GM19467 (cell line): ENCODE data around the gene ZNF480.
"Not testable (repeated sequence)": the region's sequence is repeated elsewhere in the genome, so short reads cannot be mapped to it uniquely, and the experiment has no call there.

Experiments
- ATAC-seq: cut with Tn5 transposase; IDR thresholded peaks from one replicate; pipeline ENCODE4 v1.9.1; 2021; ENCODE audit warnings: mild to moderate bottlenecking, moderate library complexity; ENCODE audit not compliant: unreplicated experiment

The ZNF480 gene

DNA sequence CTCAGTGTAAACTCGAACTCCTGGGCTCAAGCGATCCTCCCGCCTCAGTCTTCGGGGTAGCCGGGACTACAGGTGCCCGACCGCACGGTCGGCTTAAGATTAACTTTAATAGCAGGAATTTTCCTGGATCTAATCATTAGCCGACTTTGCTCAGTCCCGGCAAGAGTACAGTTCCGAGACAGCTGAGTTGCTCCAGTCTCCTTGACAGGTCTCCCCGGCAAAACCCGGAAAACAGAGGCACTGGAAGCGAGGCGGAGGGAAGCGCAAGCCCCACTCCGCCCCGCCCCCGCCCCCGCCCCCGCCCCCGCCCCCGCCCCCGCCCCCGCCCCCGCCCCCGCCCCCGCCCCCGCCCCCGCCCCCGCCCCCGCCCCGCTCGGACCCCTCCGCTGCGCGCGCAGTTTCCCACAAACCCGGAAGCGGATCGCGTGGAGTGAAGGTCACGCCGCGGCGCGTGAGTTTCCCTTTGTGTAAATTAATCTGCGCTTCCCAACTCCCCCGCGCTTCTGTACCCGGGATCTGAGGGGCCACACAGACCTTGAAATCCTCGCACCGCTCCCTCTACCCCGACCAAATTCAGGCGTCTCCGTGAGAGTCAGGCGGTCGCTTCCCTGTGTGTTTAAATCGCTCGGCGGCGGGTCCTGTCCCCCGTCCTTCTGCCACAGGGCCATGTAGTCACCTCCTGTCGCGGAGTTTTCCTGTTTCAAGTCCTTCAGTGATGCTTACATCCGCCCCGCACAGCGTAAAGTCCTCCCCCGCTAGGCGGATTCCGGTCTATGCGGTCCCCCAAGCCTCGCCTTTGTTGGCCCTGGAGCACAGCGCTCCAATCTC lies at the start of gene ZNF480:
Gene ZNF480, plus strand, starts transcription at position 397 of the 828 bp plus-strand sequence. CDS start 3,244 bp downstream, outside the sequence.
- no peak for ATAC-seq

DNA sequence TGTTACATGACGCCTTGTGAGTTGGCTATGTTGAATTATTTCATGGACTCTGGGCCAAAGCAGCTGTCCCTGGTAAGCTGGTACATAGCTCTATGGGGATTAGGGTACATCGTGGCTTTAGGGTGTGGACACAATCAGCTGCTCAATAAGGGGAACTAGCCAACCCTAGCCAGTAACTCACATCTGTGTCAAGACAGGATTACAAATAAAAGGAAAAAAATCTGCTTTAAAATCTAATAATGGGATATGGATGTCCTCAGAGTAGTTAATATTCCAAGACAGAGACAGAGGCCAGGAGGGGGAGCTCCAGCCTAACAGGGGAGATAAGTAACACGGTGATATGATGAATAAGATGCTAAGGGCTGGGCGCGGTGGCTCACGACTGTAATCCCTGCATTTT lies 48.7 kb upstream of the ZNF480 start:
- no peak for ATAC-seq

DNA sequence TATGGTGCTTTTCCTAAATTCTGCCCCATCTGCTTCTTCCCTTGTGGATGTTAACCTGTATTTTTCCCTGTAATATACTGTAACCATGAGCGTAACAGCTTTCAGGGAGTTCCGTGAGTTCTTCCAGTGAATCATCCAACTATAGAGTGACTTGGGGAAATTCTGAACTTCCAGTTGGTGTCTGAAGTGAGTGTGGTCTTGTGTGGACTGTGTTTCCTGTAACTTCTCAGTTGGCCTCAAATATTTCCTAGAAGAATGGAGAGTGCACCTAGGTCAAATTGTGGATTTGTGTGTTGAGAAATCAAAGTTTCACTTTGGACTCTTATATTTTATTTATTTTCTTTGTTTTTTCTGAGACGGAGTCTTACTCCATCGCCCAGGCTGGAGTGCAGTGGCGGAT lies 38.5 kb upstream of the ZNF480 start:
- ATAC-seq = no peak

DNA sequence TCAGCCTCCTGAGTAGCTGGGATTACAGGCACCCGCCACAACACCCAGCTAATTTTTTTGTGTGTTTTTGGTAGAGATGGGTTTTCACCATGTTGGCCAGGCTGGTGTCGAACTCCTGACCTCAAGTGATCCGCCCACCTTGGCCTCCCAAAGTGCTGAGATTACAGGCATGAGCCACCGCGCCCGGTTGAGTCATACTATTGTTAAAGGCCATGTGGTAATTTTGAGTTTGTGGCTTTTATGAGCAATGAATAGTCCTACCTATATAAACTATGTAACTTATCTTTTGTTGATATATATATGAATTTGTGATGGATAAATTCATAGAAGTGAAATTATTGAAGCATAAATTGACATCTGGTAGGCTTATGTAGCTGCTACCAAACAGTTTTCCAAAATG lies 31.4 kb upstream of the ZNF480 start:
- not testable (repeated sequence) for ATAC-seq

DNA sequence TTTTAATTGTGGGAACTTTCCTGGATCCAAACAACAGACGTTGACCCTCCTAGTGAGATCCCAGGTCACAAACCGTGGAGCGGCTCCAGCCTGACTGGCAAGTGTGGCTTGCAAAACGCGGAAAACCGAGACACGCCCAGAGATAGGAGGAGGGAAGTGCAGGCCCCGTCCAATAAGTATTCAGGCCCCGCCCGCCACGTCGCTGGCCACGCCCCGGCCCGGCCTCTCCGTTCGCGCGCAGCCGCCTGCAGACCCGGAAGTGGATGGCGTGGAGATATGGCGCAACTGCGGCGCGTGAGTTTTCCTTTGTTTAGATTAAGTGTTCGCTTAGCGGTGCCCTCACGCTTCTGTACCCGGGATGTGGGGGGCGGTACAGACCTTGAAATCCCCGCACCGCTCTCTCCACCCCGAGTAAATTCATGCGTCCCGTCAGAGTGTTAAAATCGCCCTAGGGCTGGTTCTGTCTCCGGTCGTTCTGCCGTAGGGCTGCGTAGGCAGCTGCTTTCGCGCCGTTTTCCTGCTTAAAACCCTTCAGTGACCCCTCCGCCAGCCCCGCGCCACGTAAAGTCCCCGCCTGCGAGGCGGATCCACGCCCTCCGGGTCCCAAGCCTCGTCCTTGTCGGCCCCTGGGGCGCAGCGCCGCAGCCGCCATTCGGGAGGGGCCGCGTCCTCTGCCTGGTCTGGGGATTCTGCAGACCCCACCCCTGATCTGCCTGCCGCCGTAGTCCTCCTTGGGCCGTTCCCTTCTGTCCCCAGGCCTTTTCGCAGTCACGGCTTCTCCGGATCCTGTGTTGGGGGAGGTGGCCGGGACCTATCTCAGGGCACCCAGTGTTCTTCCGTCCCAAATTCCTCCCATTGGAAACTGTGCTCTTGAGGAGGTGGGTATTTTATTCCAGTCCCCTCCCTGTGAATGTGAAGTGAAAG lies 27.4 kb upstream of the ZNF480 start, which contains the start of gene ZNF766:
Gene ZNF766, plus strand, starts transcription at position 250 of the 924 bp plus-strand sequence. Its CDS starts 27 bp downstream, at position 277.
- peak; percentile 94 for ATAC-seq

DNA sequence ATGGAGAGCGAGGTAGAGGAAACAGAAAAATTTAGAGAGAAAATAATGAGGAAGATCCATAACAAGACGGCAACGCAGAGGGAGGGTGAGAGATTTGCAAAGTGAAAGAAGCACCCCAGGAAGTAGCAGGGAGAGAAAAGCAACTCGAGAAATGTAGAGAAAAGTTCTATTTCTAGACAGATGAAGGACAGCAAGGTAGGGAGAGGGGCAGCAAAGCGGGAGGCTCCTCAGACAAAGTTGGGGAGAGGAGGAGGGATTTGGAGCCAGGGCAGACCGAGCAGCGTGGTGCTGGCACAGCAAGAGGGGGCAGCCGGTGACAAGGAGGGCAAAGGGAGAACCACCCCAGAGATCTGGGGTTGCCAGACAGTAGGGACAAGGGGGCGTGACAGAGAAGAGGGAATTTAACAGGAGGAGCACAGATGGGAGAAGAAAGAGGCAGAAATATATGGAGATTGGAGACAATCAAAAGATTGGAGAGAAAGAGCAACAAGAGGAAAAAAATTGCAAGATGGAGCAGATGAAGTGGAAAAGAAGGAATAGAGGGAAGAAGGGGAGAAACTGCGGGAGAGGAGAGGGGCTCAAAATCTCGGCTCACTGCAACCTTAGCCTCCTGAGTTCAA lies 26.6 kb upstream of the ZNF480 start:
- ATAC-seq = no peak

DNA sequence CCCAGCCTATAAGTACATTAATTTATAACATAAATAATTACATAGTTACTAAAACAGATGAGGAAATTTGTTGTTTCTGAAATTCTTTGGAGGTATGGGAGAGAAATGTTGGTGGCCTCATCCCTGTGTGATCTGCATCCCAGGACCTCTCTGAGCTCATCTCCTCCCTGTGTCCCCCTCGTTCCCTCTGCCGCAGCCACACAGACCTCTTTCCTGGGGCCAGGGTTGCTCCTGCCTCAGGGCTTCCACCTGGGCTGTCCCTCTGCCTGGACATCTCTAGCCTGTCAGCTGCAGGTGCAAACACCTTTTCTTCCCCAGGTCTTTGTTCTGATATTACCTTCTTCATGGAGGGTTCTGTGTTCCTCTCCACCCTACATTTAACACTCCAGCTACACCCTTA lies 23.7 kb upstream of the ZNF480 start:
- ATAC-seq = no peak

DNA sequence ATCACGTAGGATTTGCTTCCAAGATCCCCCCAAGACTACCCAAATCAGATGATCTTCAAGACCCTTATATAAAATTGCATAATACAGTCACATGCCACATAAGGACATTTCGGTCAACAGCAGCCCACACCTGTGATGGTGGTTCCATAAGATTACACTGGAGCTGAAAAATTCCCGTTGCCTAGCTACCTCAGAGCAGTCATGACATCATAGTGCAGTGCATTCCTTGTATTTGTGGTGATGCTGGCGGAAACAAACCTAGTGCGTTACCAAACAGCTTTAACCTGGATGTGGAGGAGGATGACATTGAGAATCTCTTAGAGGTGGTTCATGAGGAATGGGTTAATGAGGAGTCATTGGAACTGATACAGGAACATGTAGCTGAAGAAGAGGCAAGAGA lies 22.8 kb upstream of the ZNF480 start:
- ATAC-seq = no peak

DNA sequence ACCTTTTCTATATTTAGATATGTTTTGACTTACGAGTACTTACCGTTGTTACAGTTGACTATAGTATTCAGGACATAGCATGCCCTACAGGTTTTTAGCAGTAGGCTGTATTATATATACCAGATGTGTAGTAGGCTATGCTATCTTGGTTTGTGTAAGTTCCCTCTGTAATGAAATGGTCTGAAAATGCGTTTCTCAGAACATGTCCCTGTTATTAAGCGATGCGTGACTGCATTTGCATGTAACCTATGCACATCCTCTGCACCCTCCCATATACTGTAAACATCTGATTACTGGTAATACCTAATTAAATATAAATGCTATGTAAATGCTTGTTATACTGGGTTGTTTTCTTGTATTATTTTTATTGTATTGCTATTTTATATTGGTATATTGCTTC lies 21.0 kb upstream of the ZNF480 start:
- no peak for ATAC-seq

DNA sequence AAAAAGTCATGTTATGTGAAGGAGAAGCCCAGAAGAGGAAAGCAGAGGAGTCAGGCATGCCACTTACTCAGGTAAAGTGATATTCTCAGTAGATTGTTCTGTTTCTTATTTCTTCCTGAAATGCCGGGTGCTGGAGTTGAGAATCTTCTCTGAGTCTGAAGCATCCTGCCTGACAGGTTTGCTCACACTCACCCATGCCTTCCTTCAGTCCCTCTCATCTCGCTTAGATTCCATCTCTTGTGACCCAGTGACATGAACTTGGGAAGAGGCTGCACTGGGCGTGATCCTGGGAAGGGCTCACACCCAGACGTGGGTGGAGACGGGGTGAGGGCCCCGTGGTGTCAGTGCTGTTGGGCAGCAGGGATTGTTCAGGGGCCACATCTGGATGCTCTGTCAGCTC lies 19.5 kb upstream of the ZNF480 start:
- ATAC-seq = no peak

DNA sequence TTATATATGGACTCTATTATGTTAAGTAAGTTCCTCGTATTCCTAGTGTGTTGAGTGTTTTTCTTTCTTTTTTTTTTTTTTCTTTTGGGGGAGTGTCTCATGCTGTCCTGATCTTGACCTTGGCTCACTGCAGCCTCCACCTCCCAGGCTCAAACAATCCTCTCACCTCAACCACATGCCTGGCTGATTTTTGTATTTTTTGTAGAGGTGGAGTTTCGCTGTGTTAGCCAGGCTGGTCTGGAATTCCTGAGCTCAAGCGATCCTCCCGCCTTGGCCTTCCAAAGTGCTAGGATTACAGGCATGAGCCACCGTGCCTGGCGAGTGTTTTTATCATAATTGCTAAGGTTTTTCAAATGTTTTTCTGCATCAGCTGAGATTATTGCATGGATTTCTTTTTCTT lies 10.7 kb upstream of the ZNF480 start:
- ATAC-seq = no peak

DNA sequence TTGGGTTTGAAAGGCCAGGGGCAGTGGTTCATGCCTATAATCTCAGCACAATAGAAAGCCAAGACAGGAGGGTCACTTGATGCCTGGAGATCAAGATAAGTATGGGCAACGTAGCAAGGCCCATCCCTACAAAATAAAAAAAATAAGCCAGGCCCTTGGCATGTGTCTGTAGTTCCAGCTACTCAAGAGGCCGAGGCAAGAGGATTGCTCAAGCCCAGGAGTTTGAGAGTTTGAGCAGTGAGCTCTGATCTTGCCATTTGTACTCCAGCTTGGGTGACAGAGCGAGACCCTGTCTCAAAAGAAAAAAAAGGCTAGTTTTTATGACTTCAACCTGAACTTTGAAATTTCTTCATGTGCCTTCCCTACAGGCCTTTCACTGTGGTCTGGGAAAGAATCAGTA lies 5.2 kb upstream of the ZNF480 start:
- ATAC-seq = no peak

DNA sequence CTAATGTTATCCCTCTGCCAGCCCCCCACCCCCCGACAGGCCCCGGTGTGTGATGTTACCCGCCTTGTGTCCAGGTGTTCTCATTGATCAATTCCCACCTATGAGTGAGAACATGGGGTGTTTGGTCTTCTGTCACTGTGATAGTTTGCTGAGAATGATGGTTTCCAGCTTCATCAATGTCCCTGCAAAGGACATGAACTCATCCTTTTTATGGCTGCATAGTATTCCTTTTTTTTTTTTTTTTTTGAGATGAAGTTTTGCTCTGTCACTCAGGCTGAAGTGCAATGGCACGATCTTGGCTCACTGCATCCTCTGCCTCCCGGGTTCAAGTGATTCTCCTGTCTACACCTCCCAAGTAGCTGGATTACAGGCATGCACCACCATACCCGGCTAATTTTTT lies 4.0 kb upstream of the ZNF480 start:
- not testable (repeated sequence) for ATAC-seq

DNA sequence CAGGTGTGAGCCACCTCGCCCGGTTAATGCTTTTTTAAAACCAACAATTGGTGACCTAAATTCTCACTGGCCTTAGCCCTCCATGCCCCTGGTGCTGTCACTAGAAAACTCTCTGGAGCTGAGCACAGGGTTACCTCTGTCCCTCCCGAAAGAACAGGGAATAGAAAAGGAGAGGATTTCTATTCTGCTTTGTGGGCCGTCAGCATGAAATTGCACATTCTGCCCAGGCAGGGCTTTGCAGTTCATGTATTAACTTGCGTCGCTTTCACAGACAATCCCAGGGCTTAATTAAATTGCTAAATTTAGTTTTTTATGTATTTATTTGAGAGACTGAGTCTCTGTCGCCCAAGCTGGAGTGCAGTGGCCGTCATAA lies 583 bp upstream of the ZNF480 start:
- no peak for ATAC-seq

DNA sequence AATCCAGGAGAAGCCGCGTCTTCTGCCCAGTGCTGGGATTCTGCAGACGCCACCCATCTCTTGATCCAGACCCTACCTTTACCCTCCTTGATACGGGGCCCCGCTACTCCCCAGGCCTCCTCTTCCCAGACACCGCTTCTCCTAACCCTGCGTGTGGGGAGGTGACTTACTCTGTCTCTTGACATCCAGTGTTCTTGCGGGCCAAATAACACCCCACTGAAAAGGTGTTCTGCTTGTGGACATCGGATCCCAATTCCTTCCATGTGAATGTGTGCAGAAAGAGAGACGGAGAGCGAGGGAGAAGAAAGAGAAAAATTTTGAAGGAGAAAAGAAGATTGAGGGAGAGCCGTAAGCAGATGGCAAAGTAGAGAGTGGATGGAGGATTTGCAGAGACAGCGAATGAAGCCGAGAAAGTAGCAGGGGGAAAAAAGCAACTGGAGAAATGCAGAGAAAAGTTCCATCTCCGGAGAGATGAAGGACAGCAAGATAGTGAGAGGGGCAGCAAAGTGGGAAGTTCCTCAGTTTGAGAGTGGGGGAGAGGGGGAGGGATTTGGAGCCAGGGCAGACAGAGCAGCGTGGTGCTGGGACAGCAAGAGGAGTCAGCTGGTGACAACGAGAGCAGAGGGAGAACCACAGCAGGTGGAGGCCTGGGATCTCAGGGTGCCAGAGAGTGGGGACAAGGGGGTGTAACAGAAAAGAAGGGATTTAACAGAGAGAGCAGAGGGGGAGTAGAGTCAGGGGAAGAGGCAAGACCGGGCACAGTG lies 814 bp downstream of the ZNF480 start:
- ATAC-seq = no peak

DNA sequence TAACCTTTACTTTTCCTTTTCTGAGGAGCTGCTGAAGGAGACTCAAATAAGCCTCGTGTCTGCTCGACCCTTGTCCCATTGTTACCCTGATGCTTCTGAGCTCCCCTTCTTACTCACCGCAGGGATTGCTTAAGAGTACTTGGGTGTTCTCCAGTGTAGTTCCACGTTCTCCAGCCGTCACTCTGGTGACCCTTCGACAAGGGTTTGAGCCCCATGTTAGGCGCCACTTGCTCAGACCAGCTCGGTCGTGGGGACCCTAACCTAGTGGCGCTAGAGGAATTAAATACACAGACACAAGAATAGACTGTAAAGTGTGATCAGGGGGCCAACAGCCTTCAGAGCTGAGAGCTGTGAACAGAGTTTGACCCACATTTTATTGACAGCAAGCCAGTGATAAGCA lies 10.3 kb downstream of the ZNF480 start:
- ATAC-seq = no peak

DNA sequence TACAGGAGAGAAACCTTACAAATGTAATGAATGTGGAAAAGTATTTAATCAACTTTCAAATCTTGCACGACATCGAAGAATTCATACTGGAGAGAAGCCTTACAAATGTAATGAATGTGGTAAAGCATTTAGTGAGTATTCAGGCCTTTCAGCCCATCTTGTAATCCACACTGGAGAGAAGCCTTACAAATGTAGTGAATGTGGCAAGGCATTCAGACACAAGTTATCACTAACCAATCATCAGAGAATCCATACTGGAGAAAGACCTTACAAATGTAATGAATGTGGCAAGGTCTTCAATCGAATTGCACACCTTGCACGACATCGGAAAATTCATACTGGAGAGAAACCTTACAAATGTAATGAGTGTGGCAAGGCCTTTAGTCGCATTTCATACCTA lies 25.5 kb downstream of the ZNF480 start:
- ATAC-seq = no peak

DNA sequence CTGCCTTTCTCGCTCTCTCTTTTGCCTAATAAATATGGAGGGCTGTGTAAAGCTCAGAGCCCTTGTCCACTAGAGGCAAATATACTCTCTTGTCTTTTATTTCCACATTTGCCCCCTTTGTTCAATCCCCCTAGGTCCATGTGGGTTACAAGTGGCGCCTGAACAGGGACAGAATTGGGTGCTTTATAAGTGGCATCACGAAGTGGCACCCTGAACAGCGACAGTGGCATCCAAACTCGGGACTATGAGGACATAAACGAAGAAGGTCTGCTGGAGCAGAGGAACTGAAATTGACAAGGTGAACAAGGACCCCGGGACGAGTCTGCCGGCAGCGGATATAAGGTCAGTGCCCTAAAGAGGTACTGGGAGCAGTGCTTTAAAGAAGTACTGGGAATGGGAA lies 34.8 kb downstream of the ZNF480 start:
- ATAC-seq = no peak

DNA sequence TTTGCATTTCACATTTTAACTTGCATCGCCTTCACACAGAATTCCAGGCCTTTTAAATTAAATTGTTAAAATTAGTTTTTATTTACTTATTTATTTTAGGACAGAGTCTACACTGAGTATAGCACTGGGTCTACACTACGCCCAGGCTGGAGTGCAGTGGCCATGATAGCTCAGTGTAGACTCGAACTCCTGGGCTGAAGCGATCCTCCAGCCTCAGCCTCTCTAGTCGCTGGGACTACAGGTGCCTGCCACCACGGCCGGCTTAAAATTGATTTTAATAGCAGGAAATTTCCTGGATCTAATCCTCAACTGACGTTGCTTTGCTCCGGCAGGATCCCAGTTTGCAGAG lies 38.8 kb downstream of the ZNF480 start:
- ATAC-seq = no peak

DNA sequence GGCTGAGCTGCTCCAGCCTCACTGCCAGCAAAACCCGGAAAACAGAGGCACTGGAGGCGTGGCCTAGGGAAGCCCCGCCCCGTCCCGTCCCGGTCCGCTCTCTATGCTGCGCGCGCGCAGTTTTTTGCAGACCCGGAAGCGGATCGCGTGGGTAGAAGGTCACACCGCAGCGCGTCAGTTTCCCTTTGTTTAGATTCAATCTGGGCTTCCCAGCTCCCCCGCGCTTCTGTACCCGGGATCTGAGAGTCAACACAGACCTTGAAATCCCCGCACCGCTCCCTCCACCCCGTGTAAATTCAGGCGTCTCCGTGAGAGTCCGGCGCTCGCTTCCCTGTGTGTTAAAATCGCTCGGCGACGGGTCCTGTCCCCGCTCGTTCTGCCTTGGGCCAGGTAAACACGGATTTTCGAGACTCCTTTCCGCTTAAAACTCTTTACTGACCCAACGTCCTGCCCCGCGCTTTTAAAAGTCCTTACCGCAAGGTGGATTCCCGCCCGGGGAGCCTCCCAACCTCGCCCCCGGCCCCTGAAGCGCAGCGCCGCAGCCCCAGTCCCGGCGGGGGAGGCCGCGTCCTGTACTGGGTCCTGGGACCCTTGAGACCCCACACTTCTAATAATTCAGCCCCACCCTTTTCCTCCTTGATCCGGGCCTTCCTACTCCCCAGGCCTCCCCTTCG lies 39.3 kb downstream of the ZNF480 start, which contains the start of gene ZNF610:
Gene ZNF610, plus strand, starts transcription at position 127 of the 674 bp plus-strand sequence. CDS start 12,930 bp downstream, outside the sequence.
- no peak for ATAC-seq
